DOHH2 (cell line): ENCODE results near the gene AFDN.

ENCODE experiments used
- H3F3A ChIP-seq: fragments of 200-600 bp; sonication (generic), shearing (Covaris generic); 2 replicates; pipeline ENCODE4 v1.6.0; 2016; ENCODE audit warnings: antibody characterized with exemption, mild to moderate bottlenecking; ENCODE audit not compliant: control insufficient read depth, insufficient read depth
- H3K27ac ChIP-seq: fragments of 200-600 bp; sonication (generic); 2 replicates; pipeline ENCODE4 v1.5.1; 2014; ENCODE audit warnings: low read depth, mild to moderate bottlenecking, low read length, moderate library complexity
- H3K27me3 ChIP-seq: fragments of 200-600 bp; sonication (generic); 2 replicates; pipeline ENCODE4 v1.6.1; 2014; ENCODE audit warnings: mild to moderate bottlenecking, low read length, mixed read lengths; ENCODE audit not compliant: control insufficient read depth
- H3K36me3 ChIP-seq: fragments of 200-600 bp; sonication (generic); 2 replicates; pipeline ENCODE4 v1.6.1; 2014; ENCODE audit warnings: mild to moderate bottlenecking, low read length, moderate library complexity, mixed read lengths; ENCODE audit not compliant: control insufficient read depth
- H3K4me1 ChIP-seq: fragments of 200-600 bp; sonication (generic); 2 replicates; pipeline ENCODE4 v1.6.1; 2014; ENCODE audit warnings: mild to moderate bottlenecking, low read length, mixed read lengths; ENCODE audit not compliant: control insufficient read depth
- H3K4me2 ChIP-seq: fragments of 200-600 bp; sonication (generic); 2 replicates; pipeline ENCODE4 v1.6.0; 2014; ENCODE audit warnings: mild to moderate bottlenecking, low read length, moderate library complexity
- H3K4me3 ChIP-seq: fragments of 200-600 bp; sonication (generic); 2 replicates; pipeline ENCODE4 v1.5.1; 2014; ENCODE audit warnings: mild to moderate bottlenecking, low read length, mixed read lengths
- H3K79me2 ChIP-seq: fragments of 200-600 bp; sonication (generic); 2 replicates; pipeline ENCODE4 v1.6.1; 2014; ENCODE audit warnings: mild to moderate bottlenecking, low read length, mixed read lengths; ENCODE audit not compliant: control insufficient read depth
- H3K9me2 ChIP-seq: fragments of 200-600 bp; sonication (generic); replicated peaks from 2 replicates; pipeline ENCODE4 v1.6.1; 2014; ENCODE audit warnings: mild to moderate bottlenecking, low read length, mixed read lengths; ENCODE audit not compliant: control insufficient read depth
- H3K9me3 ChIP-seq: fragments of 200-600 bp; sonication (generic); 2 replicates; pipeline ENCODE4 v1.6.1; 2014; ENCODE audit warnings: antibody characterized with exemption, low read length, mixed read lengths; ENCODE audit not compliant: control insufficient read depth, insufficient read depth
- H4K20me1 ChIP-seq: fragments of 200-600 bp; sonication (generic); 2 replicates; pipeline ENCODE4 v1.6.0; 2014; ENCODE audit warnings: low read depth, mild to moderate bottlenecking, antibody characterized with exemption, low read length, moderate library complexity; ENCODE audit not compliant: control insufficient read depth, insufficient read depth
- EZH2phosphoT487 ChIP-seq: fragments of 200-600 bp; sonication (generic); IDR thresholded peaks from 2 replicates; pipeline ENCODE4 v1.6.1; 2017; ENCODE audit warnings: borderline replicate concordance, mild to moderate bottlenecking, antibody characterized with exemption, low read length, moderate library complexity, mixed read lengths
- TF ChIP-seq, protein P1 (sequence below): fragments of 200-600 bp; sonication (generic); IDR thresholded peaks from one replicate; pipeline ENCODE4 v1.5.1; 2014; ENCODE audit warnings: antibody characterized with exemption, mild to moderate bottlenecking, low read depth, low read length; ENCODE audit not compliant: poor library complexity, severe bottlenecking

Gene AFDN

DNA sequence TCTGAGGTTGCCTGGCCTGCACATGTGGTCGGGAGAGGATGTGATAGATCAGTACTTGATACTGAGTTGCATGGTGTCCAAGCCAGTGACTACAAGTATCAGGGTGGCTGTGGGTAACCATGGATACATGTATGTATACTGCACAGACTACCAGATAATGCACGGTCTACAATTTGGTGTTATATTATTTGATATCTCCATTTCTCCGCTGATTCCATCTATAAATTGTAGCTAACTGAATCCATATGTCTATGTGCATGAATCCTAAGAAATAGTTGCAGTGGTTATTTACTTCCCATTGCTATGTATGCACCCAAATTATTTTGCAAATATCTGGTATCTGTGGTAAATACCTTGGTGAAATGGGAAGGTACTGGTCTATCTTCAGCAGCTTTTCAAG lies 87.0 kb downstream of the AFDN start:
- Histone ChIP-seq H3K4me2 (no peak overlapping the region), H4K20me1 (no peaks in the 10 kb centered on the region; the same call in 1 of the 2 replicates), H3K4me1 (no peaks in the 10 kb centered on the region), H3K9me3 (no peaks in the 10 kb centered on the region), H3K79me2 (no peaks in the 10 kb centered on the region), H3K4me3 (no peak overlapping the region), H3K27ac (no peak overlapping the region), H3K36me3 (peaks cover 5% of the 10 kb centered on the region), H3K27me3 (no peaks in the 10 kb centered on the region), H3K9me2 (no peaks in the 10 kb centered on the region), H3F3A (no peaks in the 10 kb centered on the region)
- TF ChIP-seq, protein P1, sequence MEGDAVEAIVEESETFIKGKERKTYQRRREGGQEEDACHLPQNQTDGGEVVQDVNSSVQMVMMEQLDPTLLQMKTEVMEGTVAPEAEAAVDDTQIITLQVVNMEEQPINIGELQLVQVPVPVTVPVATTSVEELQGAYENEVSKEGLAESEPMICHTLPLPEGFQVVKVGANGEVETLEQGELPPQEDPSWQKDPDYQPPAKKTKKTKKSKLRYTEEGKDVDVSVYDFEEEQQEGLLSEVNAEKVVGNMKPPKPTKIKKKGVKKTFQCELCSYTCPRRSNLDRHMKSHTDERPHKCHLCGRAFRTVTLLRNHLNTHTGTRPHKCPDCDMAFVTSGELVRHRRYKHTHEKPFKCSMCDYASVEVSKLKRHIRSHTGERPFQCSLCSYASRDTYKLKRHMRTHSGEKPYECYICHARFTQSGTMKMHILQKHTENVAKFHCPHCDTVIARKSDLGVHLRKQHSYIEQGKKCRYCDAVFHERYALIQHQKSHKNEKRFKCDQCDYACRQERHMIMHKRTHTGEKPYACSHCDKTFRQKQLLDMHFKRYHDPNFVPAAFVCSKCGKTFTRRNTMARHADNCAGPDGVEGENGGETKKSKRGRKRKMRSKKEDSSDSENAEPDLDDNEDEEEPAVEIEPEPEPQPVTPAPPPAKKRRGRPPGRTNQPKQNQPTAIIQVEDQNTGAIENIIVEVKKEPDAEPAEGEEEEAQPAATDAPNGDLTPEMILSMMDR = no peak
- no peak for TF ChIP-seq EZH2phosphoT487

DNA sequence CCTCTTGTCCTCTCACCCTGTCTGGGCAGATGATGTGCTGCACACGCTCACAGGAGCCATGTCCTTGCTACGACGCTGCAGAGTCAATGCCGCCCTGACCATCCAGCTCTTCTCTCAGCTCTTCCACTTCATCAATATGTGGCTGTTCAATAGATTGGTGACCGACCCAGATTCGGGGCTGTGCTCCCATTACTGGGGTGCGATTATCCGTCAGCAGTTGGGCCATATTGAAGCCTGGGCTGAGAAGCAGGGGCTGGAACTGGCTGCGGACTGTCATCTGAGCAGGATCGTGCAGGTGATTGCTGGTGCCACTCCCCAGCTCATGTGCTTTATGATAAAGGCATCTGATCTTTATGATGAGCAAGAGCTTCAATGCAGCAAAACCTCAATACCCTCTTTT lies 88.4 kb downstream of the AFDN start:
- H3K79me2 ChIP-seq = no peaks in the 10 kb centered on the region
- peaks cover 11% of the 10 kb centered on the region for H3K36me3 ChIP-seq
- no peaks in the 10 kb centered on the region; the same call in 1 of the 2 replicates for H4K20me1 ChIP-seq
- no peaks in the 10 kb centered on the region for H3K4me1 ChIP-seq
- H3K4me2 ChIP-seq = no peak overlapping the region
- no peaks in the 10 kb centered on the region for H3F3A ChIP-seq
- H3K4me3 ChIP-seq = no peak overlapping the region
- no peak for TF ChIP-seq EZH2phosphoT487
- TF ChIP-seq, protein P1 = no peak
- no peaks in the 10 kb centered on the region for H3K9me3 ChIP-seq
- H3K27ac ChIP-seq = no peak overlapping the region
- H3K27me3 ChIP-seq = no peaks in the 10 kb centered on the region
- H3K9me2 ChIP-seq = no peaks in the 10 kb centered on the region

DNA sequence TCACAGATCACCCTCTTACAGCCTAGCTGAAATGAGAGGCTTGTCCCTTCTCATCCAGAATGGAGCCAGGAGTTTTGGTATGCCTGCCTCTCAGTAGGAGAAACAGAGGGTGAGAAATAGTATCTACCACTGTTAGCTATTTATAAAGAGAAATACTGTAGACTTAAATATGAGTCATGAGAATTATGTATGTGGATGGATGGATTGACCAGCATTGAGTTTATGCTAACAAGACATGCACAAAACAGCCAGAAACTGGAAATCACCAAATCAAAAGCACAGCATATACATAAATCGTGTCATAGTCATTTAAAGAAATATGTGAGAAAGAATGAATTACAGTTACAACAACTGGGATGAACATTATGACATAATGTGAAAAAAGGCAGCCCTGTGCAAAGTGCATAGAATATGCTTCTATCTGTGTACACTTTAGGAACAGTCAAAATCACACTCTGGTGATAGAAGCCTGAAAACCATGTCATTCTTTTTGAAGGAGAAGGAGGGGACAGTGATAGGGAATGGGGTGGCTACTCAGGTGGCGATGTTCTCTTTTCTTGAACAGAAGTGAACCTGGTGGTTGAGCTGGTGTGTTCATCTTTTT lies 90.9 kb downstream of the AFDN start:
- no peaks in the 10 kb centered on the region for H3F3A ChIP-seq
- H3K27me3 ChIP-seq = no peaks in the 10 kb centered on the region
- no peaks in the 10 kb centered on the region for H3K9me2 ChIP-seq
- peaks cover 11% of the 10 kb centered on the region for H3K36me3 ChIP-seq
- no peak for TF ChIP-seq EZH2phosphoT487
- TF ChIP-seq, protein P1 = no peak
- H3K4me1 ChIP-seq = no peaks in the 10 kb centered on the region
- no peak overlapping the region for H3K27ac ChIP-seq
- H3K9me3 ChIP-seq = no peaks in the 10 kb centered on the region
- no peak overlapping the region for H3K4me2 ChIP-seq
- no peaks in the 10 kb centered on the region; the same call in 1 of the 2 replicates for H4K20me1 ChIP-seq
- H3K4me3 ChIP-seq = no peak overlapping the region
- no peaks in the 10 kb centered on the region for H3K79me2 ChIP-seq
